Activated B cell treated with CpG ODN at 0.5 μM for 24 hours (primary cell): ENCODE data around the gene STK24. TPM values are rescaled to one million over a fixed set of nuclear protein-coding genes. Genes with fewer than 3 reads are reported as not detected.

Experiments used
- ATAC-seq: fragments of 200-7000 bp; cut with Tn5 transposase; one replicate; pipeline ENCODE4 v1.10.0; 2021; ENCODE audit warnings: low read depth, mild to moderate bottlenecking, moderate library complexity
- CTCF ChIA-PET: fragments of 350-600 bp; sonication (Branson Sonifier 250); formaldehyde crosslinking; loops from one replicate; lab custom pipeline; 2021; ENCODE audit warnings: antibody characterized with exemption; lab: Charles Lee
- POLR2A ChIA-PET: fragments of 350-600 bp; sonication (Branson Sonifier 250); formaldehyde crosslinking; loops from one replicate; lab custom pipeline; 2021; ENCODE audit warnings: antibody characterized with exemption; lab: Charles Lee
- DNase-seq: peaks from one replicate; pipeline ENCODE4 v3.0.0; 2022
- H3K27ac Mint-ChIP-seq: one replicate; pipeline ENCODE4 v1.8.0; 2020; ENCODE audit warnings: mixed read lengths
- H3K27me3 Mint-ChIP-seq: one replicate; pipeline ENCODE4 v1.8.0; 2021; ENCODE audit warnings: mixed read lengths
- H3K36me3 Mint-ChIP-seq: one replicate; pipeline ENCODE4 v1.8.0; 2021; ENCODE audit warnings: low read depth, mixed read lengths
- H3K4me1 Mint-ChIP-seq: one replicate; pipeline ENCODE4 v1.8.0; 2021; ENCODE audit warnings: mixed read lengths
- H3K4me3 Mint-ChIP-seq: one replicate; pipeline ENCODE4 v1.8.0; 2020; ENCODE audit warnings: mild to moderate bottlenecking, mixed read lengths
- H3K9me3 Mint-ChIP-seq: one replicate; pipeline ENCODE4 v1.8.0; 2020; ENCODE audit warnings: mixed read lengths
- intact Hi-C: fragments of 100-400 bp; cut with micrococcal nuclease; formaldehyde crosslinking; loops from one replicate; pipeline ENCODE4 v1.15.1; 2024
- total RNA-seq: library from RNA; stranded (reverse); gene quantifications from 2 replicates; pipeline ENCODE4 v1.2.3, GENCODE V29; 2022
- TF ChIP-seq, protein P1 (sequence below): fragments of 200-600 bp; IDR thresholded peaks from one replicate; pipeline ENCODE4 v1.8.0; 2022; ENCODE audit warnings: antibody characterized with exemption, mild to moderate bottlenecking

The STK24 gene
- total RNA-seq, 1 donor from 2014 or later: 84.8 TPM

DNA sequence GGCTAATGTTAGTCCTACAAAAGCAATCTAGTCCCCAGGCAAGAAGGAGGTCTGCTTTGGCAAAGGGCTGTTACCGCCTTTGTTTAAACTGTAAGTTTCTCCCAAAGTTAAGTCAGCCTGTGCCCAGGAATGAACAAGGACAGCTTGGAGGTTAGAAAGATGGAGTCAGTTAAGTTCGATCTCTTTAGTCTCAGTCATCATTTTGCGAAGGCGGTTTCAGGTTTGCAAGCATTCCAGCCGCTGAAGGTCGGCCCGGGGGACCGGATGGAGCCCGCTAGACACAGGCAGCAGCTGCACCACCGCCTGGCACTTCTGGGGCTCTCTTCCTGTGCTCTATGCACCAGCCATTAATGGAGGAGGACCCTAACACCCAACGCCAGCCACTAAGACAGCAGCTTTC lies 91.3 kb downstream of the STK24 start:
- H3K27ac Mint-ChIP-seq: no peak overlapping the region
- H3K9me3 Mint-ChIP-seq: no peaks in the 10 kb centered on the region
- ATAC-seq (no peak), DNase-seq (no peak)
- ChIA-PET CTCF (interaction anchor here (1.6 to 1.8 kb wide), 2 partner anchors 10 to 168 kb away, joined by 3 to 10 read pairs; no protein-coding TSS in a partner anchor), POLR2A (interaction anchor here (1.0 kb wide), 1 partner anchor 19 kb away, joined by 3 read pairs; no protein-coding TSS in a partner anchor)
- intact Hi-C loops: loop anchor here (5.0 kb wide), 1 partner anchor 38 kb away; no protein-coding TSS in a partner anchor
- H3K36me3 Mint-ChIP-seq: peaks cover 23% of the 10 kb centered on the region
- no peaks in the 10 kb centered on the region for H3K27me3 Mint-ChIP-seq
- no peak overlapping the region for H3K4me3 Mint-ChIP-seq
- TF ChIP-seq, protein P1, sequence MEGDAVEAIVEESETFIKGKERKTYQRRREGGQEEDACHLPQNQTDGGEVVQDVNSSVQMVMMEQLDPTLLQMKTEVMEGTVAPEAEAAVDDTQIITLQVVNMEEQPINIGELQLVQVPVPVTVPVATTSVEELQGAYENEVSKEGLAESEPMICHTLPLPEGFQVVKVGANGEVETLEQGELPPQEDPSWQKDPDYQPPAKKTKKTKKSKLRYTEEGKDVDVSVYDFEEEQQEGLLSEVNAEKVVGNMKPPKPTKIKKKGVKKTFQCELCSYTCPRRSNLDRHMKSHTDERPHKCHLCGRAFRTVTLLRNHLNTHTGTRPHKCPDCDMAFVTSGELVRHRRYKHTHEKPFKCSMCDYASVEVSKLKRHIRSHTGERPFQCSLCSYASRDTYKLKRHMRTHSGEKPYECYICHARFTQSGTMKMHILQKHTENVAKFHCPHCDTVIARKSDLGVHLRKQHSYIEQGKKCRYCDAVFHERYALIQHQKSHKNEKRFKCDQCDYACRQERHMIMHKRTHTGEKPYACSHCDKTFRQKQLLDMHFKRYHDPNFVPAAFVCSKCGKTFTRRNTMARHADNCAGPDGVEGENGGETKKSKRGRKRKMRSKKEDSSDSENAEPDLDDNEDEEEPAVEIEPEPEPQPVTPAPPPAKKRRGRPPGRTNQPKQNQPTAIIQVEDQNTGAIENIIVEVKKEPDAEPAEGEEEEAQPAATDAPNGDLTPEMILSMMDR: no peak
- peaks cover 95% of the 10 kb centered on the region for H3K4me1 Mint-ChIP-seq

DNA sequence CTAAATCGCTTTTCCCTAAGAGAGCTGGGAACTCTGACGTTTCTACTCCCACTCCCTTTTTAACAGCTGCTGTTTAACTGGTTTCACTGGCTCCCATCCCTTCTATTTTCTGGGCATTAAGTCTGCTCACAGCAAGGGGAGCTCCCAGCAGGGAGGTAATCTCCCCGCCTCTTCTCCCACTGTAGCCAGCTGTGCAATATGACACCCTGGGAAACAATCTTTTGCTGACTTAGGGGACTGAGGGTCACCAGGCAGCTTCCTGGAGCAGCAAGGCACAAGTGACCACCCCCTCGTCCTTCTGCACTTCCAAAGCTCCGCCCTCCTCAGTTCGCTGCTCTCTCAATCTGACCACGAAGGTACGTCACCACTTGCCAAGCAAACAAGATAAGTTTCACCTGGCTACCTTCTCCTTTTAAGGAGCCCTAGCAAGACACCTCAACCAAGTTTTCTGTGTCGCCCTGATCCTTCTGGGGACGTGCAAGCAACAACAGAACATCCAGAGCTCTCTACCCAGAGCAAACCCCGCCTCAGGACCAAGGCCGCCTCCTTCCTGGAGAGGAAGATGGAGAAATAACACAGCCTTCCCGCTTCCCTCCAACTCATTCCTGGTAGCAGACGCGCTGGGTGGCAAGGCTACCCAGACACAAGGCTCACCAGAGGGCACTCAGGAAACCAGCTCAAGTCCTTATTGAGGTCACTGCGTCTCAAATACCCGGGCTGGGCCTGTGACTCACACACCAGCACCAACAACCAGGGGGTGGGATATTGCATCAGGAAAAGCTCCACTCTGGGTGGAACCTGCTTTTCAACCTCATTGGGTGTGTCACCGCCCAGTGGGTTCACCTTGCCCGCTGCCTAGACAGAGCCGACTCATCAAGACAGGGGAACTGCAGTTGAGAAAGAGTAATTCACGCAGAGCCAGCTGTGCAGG lies 92.4 kb downstream of the STK24 start:
- Mint-ChIP-seq H3K4me1 (peaks cover 90% of the 10 kb centered on the region), H3K9me3 (no peaks in the 10 kb centered on the region), H3K27ac (peak overlapping the region; percentile 22), H3K27me3 (no peaks in the 10 kb centered on the region), H3K4me3 (no peak overlapping the region), H3K36me3 (peaks cover 20% of the 10 kb centered on the region)
- CTCF ChIA-PET: interaction anchor here (1.3 to 1.8 kb wide), 5 partner anchors 9 to 169 kb away, joined by 3 to 10 read pairs (median 3); no protein-coding TSS in a partner anchor
- TF ChIP-seq, protein P1: no peak
- ATAC-seq (no peak), DNase-seq (no peak)
- intact Hi-C loops: loop anchor here (5.0 kb wide), 1 partner anchor 37 kb away; no protein-coding TSS in a partner anchor
- POLR2A ChIA-PET: interaction anchor here (1.0 kb wide), 1 partner anchor 20 kb away, joined by 3 read pairs; no protein-coding TSS in a partner anchor

DNA sequence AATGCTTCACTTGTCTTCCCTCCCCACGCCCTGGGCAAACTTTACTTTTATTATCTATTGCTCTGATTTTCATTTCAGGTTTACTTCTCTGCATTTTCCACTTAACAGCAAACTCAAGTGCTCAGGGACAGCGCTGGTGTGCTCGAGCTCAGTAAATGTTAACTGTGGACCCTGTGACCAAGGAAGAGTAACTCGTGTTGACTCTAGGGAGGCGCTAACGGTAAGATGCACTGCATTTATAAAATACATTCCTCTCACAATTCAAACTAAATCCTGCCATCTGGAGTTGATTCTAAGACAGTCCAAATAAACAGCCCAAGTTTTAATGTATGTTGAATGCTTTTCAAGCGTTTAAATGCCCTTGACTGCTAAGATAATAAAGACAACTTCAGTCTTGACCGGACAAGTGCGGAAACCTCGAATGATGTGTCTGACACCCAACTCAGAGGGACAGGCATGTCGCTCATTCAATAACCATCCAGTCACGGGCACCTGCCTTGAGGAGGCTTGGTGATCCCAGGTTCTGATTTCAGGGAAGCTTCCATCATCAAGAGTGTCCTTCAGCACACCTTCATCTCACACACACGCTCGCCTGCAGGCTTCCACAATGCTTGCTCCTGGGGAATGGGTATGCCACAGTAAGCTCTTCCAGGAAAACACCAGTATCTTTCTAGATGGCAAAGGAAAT lies 93.2 kb downstream of the STK24 start:
- ChIA-PET POLR2A (no interaction called here), CTCF (interaction anchor here (1.3 to 2.6 kb wide), 6 partner anchors 8 to 187 kb away, joined by 3 to 17 read pairs (median 4); no protein-coding TSS in a partner anchor)
- no peak overlapping the region for H3K27ac Mint-ChIP-seq
- TF ChIP-seq, protein P1: no peak
- peaks cover 24% of the 10 kb centered on the region for H3K36me3 Mint-ChIP-seq
- peaks cover 89% of the 10 kb centered on the region for H3K4me1 Mint-ChIP-seq
- DNase-seq: no peak
- no peak overlapping the region for H3K4me3 Mint-ChIP-seq
- no peaks in the 10 kb centered on the region for H3K9me3 Mint-ChIP-seq
- no peaks in the 10 kb centered on the region for H3K27me3 Mint-ChIP-seq
- intact Hi-C loops: no loop called here
- no peak for ATAC-seq

DNA sequence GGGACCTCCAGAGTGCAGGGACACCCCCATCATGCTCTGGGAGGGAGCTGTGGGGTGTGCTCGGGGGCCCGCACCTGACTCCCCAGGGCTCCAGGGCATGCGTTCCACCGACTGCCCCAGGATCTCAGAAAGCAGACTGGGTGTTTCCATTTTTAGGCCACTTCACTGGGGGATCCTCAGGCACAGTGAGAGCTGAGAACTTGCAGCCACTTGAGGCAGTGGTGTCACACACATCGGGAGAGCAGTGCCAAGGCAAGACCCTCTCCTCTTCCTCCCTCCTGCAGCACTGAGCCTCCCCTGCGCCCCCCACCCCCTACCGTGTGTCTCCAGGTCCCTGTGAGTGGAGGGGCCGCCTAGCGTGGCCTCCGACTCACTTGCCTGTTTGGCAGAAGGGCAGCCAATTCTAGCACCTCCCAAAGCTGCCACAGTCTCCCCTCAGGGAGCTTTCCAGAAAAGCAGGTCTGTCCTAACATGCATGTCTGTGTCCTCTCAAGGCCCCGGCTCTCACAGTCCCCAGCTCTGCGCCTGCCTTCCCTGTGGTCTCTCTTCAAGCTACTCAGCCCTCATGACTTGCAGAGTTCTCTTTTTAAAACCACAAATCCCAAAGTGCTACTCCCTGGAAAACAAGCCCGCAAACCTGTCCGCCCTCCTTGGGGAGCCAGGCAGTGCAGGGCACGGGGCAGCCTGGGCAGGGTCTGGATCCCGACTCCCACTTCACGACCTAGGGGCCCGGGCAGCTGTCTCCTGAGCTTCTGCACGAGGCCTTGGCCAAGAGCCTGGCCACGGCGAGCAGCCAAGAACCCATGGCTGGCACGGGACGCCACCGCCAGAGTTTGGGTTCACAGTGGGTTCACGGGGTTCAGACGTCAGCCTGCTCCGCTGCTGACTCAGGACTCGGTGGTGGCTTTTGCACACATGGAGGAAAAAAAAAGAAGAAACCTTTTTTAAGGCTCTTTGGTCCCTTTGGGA lies 94.1 kb downstream of the STK24 start:
- Mint-ChIP-seq H3K4me1 (peaks cover 89% of the 10 kb centered on the region), H3K27me3 (no peaks in the 10 kb centered on the region), H3K4me3 (no peak overlapping the region), H3K27ac (no peak overlapping the region), H3K9me3 (no peaks in the 10 kb centered on the region), H3K36me3 (peaks cover 31% of the 10 kb centered on the region)
- ChIA-PET CTCF (interaction anchor here (1.0 to 2.6 kb wide), 7 partner anchors 14 to 361 kb away, joined by 3 to 17 read pairs (median 4); no protein-coding TSS in a partner anchor), POLR2A (interaction anchor here (0.5 to 1.1 kb wide), 4 partner anchors 18 to 82 kb away, joined by 3 to 5 read pairs (median 4); no protein-coding TSS in a partner anchor)
- intact Hi-C loops: no loop called here
- TF ChIP-seq, protein P1: no peak
- ATAC-seq: peak; percentile 11
- DNase-seq: no peak
